ENCODE results near the gene PLXDC1. TPM values are rescaled to one million over a fixed set of nuclear protein-coding genes. Genes with fewer than 3 reads are reported as not detected.
A peak's percentile ranks its signal among the peaks of the same experiment; 100 is the strongest.

The PLXDC1 gene
- total and polyA plus RNA-seq, 11 donors = 4.8 to 17.4 (median 13.3) TPM

GRCh38 chr17:39155654-39156053, 4.2 kb upstream of the PLXDC1 start:
- no peak overlapping the region for H3K4me3 ChIP-seq
- DNase-seq (no peak), ATAC-seq (no peak)
- peaks cover 0 to 18% (median 4%) of the 10 kb centered on the region in 9 donors for H3K27me3 ChIP-seq
- no peaks in the 10 kb centered on the region for H3K36me3 ChIP-seq
- no peak for TF ChIP-seq POLR2A (IDR thresholded peaks at IDR 0.05)
- TF ChIP-seq, protein P1, sequence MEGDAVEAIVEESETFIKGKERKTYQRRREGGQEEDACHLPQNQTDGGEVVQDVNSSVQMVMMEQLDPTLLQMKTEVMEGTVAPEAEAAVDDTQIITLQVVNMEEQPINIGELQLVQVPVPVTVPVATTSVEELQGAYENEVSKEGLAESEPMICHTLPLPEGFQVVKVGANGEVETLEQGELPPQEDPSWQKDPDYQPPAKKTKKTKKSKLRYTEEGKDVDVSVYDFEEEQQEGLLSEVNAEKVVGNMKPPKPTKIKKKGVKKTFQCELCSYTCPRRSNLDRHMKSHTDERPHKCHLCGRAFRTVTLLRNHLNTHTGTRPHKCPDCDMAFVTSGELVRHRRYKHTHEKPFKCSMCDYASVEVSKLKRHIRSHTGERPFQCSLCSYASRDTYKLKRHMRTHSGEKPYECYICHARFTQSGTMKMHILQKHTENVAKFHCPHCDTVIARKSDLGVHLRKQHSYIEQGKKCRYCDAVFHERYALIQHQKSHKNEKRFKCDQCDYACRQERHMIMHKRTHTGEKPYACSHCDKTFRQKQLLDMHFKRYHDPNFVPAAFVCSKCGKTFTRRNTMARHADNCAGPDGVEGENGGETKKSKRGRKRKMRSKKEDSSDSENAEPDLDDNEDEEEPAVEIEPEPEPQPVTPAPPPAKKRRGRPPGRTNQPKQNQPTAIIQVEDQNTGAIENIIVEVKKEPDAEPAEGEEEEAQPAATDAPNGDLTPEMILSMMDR (IDR thresholded peaks at IDR 0.05) = no peak
- intact Hi-C loops (cut with DNase I) = loop anchor here in 3 of 10 donors (10.0 kb wide), 2 partner anchors 89 to 281 kb away; partner anchors contain the start of gene LASP1 (in 2 of the 3)
- peaks cover 0 to 33% (median 14%) of the 10 kb centered on the region in 12 donors for H3K4me1 ChIP-seq
- no peak overlapping the region for H3K27ac ChIP-seq
- WGBS, 4 donors = 26 to 42% (median 37%) methylated on average over 2 of the region's 2 CpGs
- H3K9me3 ChIP-seq = no peaks in the 10 kb centered on the region

- WGBS, 4 donors = 0 to 1% (median 0%) methylated on average over 16 of the region's 16 CpGs
- ATAC-seq = peak; percentile 77 to 91 (median 86)
Observed at GRCh38 chr17:39153599-39154051, 2.2 kb upstream of the PLXDC1 start.

DNA sequence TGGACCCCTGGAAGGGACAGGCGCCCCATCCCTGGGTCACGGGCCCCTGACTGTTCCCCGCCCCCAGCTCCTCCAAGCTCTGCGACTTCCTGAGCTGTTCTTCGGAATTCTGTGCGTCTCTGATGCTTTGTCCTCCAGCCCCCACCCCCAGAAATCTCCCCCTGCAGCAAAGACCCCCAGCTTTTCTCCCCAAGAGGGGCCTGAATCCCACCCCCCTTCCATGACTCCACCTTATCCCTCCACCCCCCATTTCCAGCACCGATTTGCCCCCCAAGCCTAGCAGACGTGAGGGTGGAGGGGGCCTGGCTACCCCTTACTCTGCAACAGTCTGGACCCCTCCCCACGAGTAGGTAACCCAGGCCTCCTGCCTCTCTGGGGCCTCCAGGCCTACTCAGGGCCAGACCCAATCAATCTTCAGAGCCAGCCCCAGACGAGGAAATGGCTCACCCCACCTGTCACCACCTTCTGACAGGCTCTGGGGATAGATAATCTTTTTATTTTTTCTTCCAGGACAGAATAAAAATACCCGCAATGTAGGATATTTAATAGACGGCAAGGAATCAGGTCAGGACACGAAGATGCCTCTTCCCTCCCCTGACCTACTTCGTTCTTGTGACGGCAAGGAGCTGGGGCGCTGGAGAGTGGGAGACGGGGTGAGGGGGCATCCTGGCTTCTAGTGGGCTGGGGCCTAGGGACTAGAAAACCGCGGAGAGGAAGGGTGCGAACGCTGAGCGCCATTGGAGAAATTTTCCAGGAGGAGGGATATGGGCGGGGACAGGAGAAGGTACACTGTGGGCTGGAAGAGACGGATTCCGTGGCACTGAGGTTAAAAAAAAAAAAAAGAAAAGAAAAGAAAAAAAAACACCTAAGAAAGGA, 744 bp upstream of the PLXDC1 start:
- ATAC-seq = peak; percentile 0 to 28 (median 12)
- Histone ChIP-seq H3K9me3 (no peaks in the 10 kb centered on the region), H3K27ac (peak overlapping the region in 11 of 12 donors; percentile 55 to 98 (median 92)), H3K4me1 (peaks cover 0 to 36% (median 17%) of the 10 kb centered on the region in 12 donors), H3K4me3 (peak overlapping the region; percentile 32 to 99 (median 72)), H3K36me3 (no peaks in the 10 kb centered on the region), H3K27me3 (peaks cover 0 to 24% (median 4%) of the 10 kb centered on the region in 9 donors)
- TF ChIP-seq POLR2A (IDR thresholded peaks at IDR 0.05) = no peak
- TF ChIP-seq, protein P1 (IDR thresholded peaks at IDR 0.05) = no peak
- intact Hi-C loops (cut with DNase I) = loop anchor here (1.0 to 10.0 kb wide), 14 partner anchors 70 to 400 kb away; partner anchors contain the start of genes LASP1 (in 4 of the 10), FBXO47 (in 2 of the 10) and PSMB3 (in 1 of the 10)
- peak; percentile 56 to 68 (median 63) for DNase-seq
- 15 to 24% (median 16%) methylated on average over 23 to 25 of the region's 25 CpGs for WGBS, 4 donors

More at GRCh38 chr17:39153599-39154051, 2.2 kb upstream of the PLXDC1 start:
- Histone ChIP-seq H3K27ac (peak overlapping the region; percentile 79 to 98 (median 92)), H3K9me3 (no peaks in the 10 kb centered on the region), H3K4me1 (peaks cover 0 to 36% (median 15%) of the 10 kb centered on the region in 12 donors), H3K4me3 (peak overlapping the region; percentile 59 to 99 (median 76)), H3K36me3 (no peaks in the 10 kb centered on the region), H3K27me3 (peaks cover 0 to 24% (median 4%) of the 10 kb centered on the region in 9 donors)
- TF ChIP-seq POLR2A (IDR thresholded peaks at IDR 0.05) = peak in 1 of 2 donors; percentile 8
- TF ChIP-seq, protein P1 (IDR thresholded peaks at IDR 0.05) = peak in 8 of 12 donors; percentile 9 to 49 (median 29)
- intact Hi-C loops (cut with DNase I) = loop anchor here (1.0 to 10.0 kb wide), 14 partner anchors 71 to 401 kb away; partner anchors contain the start of genes LASP1 (in 4 of the 10), FBXO47 (in 2 of the 10) and PSMB3 (in 1 of the 10)
- DNase-seq = peak; percentile 85 to 95 (median 93)
